ENCODE measurements around the gene HDAC7.
"Not testable (repeated sequence)": the region's sequence is repeated elsewhere in the genome, so short reads cannot be mapped to it uniquely, and the experiment has no call there.

The HDAC7 gene

DNA sequence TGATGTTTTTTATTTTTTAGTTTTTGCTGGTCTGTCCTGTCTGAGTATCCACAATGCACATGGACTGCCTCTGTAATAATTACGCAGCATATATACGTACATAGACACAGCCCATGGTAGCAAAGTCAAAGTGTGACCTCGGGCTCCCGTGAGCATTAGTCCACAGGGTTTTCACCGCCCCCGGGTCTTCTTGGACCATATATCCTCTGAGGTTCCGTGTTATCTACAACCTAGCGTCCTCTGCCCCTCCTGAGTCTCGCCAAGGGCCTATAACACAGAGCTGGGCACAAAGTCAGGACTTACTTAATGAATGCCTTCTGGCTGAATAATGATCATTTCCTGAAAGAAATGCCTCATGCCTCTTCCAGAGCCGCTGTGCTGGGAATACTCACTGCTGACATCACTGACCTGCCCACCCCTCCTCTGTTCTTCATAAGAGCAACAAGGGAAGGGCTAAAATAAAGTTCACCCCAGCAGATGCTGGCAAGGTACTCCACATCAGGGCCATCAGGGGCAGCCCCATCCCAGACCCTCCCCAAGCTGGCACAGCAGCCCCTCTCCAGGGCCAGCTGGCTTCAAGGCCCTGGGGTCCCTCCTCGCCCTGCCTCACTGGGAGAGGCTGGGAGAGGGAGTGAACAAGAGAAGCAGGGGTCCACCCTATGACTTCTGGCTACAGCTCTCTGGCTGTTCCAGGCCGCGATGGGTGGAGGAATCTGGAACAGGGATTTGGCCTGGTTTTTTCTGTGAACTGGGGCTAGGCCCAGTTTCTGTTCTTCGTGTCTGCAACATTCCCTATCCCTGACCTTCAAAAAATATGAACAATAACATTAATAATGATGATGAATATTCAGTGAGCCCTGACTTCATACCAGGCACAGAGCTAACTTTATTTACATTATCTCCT, 7.9 kb downstream of the HDAC7 start:
- peak; percentile 88 for DNase-seq (ENCODE audit: low read depth)

GRCh38 chr12:47811072-47811396, 8.7 kb downstream of the HDAC7 start:
- no peak for DNase-seq (ENCODE audit: low read depth)

- not testable (repeated sequence) for DNase-seq (ENCODE audit: low read depth)
These were observed 10.2 kb downstream of the HDAC7 start for GRCh38 chr12:47809518-47809917.

DNA sequence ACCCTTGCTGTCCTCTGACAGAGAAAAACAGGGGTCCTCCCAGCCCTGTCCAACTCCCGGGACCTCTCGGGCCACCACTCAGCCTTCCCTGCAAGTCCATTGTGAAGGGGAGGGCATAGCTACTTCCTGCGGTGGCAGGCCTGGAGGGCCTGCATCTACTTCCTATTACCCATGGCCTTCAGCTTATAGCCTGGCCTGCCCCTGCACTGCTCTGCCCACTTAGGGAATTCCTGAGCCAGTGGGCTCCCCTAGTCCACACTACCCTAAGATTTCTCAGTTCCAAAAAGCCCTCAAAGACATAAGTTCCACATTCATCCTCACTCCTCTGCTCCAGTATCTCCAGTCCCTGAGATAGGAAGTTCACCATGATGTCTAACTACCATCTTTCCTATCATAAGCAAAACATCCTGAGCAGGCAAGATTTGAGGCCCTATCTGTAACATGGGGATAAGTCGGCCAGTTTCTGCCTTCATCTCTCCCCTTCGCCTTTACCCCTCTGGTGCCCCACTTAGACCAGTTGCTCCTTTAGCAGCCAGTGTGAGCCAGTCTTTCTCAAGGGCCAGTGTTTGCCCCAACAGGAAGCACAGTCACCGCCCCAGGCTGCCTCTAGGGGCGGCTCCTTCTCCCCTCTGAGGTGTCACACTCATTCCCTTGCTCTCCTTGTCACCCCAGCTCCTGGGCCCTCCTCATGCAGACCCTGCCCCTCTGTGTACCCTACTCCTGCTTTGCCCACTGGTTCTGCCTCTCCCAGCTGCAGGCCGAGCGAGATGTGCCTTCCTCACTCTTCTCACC, 10.9 kb downstream of the HDAC7 start:
- no peak for DNase-seq (ENCODE audit: low read depth)

GRCh38 chr12:47808050-47808449, 11.7 kb downstream of the HDAC7 start:
- DNase-seq (ENCODE audit: low read depth): no peak

DNA sequence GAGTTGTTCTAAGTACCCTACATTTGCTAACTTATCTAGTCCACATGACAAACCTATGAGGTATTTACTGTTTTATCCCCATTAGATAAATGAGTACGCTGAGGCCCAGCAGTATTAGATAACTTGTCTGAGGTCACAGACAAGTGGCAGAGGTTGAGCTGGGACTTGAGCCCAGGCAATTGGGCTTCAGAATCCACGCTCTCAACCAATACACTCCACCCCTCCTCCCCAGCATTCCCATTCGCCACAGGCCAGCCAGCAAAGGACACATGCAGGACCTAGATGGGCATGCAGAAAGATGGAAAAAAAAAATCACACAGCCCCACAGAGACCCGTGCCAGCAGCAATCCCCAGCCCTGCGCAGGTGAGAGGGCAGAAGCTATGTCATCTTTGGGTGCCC, 12.4 kb downstream of the HDAC7 start:
- DNase-seq (ENCODE audit: low read depth): no peak

- no peak for DNase-seq (ENCODE audit: low read depth)
These were observed 14.3 kb downstream of the HDAC7 start for GRCh38 chr12:47805417-47805816.

- DNase-seq (ENCODE audit: low read depth): no peak
These were observed 15.5 kb downstream of the HDAC7 start for GRCh38 chr12:47804171-47804570.

- no peak for DNase-seq (ENCODE audit: low read depth)
These were observed 16.4 kb downstream of the HDAC7 start for GRCh38 chr12:47803191-47803875.

DNA sequence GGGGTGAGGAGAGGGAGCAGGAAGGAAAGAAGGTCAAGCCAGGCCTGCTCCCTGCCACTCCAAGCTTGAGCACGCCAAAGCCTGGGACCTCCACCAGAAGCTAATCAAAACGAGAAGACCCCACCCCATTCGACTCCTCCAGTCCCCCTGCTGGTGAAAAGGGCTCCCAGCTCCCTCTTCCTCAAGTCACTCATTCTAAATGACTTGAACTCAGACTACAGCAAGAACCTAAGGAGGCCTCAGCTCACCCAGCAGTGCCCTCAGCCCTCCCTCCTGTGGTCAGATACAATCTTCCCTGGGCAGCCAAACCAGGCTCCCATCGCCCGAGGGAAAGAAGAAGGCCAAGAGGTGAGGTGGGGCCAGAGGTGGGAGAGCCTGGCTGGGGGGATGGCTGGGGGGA, 17.4 kb downstream of the HDAC7 start:
- DNase-seq (ENCODE audit: low read depth): no peak

GRCh38 chr12:47801904-47802246, 17.8 kb downstream of the HDAC7 start:
- no peak for DNase-seq (ENCODE audit: low read depth)

GRCh38 chr12:47801170-47801903, 18.4 kb downstream of the HDAC7 start:
- DNase-seq (ENCODE audit: low read depth): no peak

DNA sequence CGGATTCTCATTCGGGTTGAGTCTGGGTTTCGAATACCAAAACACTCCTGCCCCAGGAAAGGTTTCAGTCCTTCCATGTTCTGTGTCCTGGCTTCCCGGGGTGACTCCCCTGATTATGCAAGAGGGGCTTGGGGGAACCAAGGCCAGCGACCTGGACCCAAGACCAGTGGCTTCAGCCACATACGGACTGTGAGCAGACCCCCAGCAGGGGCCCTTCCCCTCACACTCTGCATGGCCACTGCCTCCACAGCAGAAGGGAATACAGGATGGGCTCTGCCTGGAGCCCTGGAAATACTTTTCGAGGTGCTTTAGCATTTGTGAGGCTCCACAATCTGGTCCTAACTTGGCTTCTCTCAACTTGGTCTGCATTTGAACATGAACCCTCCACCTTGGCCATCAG, 19.1 kb downstream of the HDAC7 start:
- no peak for DNase-seq (ENCODE audit: low read depth)

DNA sequence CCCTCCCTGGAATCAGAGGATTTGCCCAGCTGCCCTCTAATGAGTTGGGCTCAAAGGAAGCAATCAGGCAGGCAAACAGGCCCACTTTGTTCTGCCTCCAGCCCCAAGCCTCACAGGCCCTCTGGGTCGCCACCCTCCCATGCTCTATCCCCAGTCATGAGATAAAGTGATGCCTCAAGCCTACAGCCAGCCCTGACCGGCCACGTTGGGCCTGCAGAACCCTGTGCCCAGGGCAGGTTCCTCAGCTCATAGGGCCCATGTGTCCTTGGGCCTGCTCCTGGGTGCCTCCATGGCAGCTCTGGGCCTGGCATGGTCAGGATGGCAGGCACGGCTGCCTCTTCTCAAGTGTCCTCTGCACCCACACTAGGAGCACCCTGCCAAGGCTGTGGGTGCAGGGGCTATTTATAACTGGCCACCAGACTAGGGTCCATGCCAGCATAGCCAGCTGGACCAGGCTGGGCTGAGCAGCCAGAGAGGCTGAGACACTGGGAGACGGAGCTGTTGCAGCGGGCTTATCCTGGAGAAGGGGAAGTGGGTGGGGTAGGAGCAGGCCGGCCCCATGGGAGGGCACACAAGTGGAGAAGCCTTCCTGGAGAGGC, 20.2 kb downstream of the HDAC7 start:
- DNase-seq (ENCODE audit: low read depth): no peak

- DNase-seq (ENCODE audit: low read depth): no peak
These were observed 21.2 kb downstream of the HDAC7 start for GRCh38 chr12:47798382-47798948.

GRCh38 chr12:47797441-47797840, 22.3 kb downstream of the HDAC7 start:
- DNase-seq (ENCODE audit: low read depth): no peak

DNA sequence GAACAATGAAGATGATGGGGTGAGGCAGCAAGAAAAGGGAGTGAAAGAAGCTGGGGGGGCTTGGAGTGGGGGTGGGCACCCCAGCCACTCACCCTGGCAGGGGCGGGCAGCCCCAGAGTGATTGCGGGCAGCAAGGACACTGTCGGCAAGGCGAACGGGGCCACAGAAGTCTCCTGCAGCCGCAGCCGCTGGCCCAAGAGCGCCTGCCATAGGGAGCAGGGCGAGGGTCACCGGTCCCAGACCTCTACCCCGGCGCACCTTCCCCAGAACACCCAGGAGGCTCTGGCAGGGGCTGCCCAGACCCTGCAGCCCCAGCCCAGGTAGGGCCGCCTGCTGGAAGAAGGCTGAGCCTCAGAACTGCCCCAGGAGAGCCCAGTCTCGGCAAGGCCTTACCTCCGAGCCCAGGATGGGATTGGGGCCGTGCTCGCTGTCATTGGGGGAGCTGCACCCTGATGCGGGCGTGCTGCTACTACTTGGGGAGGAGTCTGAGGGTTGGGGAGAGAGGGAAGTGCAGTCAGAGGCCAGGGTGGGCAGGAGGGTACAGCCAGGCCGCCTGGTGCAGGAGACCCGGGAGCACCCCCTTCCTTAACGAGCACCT, 23.8 kb downstream of the HDAC7 start:
- no peak for DNase-seq (ENCODE audit: low read depth)

GRCh38 chr12:47795121-47795813, 24.4 kb downstream of the HDAC7 start:
- DNase-seq (ENCODE audit: low read depth): no peak

- DNase-seq (ENCODE audit: low read depth): no peak
These were observed 25.0 kb downstream of the HDAC7 start for GRCh38 chr12:47794679-47795078.

DNA sequence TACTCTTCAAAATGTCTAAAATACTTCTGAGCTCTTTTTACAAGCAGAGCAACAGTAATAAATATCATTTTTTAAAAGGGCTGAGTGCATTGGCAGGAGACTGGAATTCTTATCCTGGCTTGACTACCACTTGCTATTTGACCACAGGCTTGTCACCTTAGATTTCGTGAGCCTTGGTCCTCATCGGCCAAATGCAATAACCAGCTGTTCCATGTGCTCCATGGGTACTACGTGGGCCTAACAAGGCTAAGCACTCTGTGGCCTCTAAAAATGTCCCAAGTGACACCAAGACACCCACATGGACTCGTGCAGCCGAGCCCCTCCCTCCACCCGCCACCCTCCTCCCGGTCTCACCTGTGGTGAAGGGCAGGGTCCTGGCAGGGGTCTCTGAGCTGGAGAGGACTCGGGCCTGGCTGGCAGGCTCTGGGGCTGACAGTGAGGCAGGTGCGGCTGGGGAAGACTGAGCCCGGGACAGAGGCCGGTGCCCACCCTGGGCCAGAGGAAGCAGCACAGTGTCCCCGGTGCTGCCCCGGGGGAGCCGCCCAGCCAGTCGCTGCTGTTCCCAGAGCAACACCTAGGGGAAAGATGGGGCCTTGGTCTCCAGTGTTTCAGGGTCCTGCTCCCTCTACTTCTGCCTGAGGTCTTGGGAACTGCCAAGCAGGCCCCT, 26.6 kb downstream of the HDAC7 start:
- DNase-seq (ENCODE audit: low read depth): no peak

All from stromal cell of bone marrow (primary cell).